ENCODE results near the gene UPK3A. TPM values are rescaled to one million over a fixed set of nuclear protein-coding genes. Genes with fewer than 3 reads are reported as not detected.

The UPK3A gene
- total RNA-seq, 1 experiment from 2014 or later: 2.0 TPM

DNA sequence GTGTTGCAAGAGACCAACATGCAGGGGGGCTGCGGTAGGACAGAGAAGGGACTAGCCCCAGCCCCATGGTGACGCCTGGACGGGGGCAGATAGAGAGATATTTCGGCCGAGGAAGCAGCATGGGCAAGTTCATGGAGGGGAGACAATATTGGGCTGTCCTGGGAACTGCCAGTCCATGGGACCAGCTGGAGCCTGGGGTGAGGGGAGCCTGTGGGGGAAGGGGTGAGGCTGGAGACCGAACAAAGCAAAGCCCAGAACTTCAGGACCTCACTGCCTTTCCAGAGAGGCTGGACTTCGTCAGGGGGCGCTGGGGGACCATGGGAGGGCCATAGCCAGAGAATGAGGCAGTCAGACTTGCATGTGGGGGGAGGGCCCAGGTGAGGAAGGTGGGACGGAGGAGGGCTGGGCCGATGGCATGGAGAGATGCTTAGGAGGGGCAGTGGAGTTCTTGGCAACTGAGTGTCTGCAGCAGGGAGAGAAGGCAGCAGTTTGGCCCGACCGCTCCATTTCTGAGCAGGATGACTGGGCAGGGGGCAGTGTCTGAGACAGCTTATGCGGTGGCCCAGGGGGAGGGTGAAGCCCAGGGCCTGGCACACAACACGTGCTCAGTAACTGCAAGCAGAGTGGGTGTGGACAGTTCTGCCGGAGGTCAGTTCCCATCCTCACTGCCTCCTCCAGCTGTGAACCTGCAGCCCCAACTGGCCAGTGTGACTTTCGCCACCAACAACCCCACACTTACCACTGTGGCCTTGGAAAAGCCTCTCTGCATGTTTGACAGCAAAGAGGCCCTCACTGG, 712 bp downstream of the UPK3A start:
- CTCF ChIA-PET: no interaction called here
- intact Hi-C loops (cut with micrococcal nuclease; ENCODE audit: unreplicated experiment): no loop called here

DNA sequence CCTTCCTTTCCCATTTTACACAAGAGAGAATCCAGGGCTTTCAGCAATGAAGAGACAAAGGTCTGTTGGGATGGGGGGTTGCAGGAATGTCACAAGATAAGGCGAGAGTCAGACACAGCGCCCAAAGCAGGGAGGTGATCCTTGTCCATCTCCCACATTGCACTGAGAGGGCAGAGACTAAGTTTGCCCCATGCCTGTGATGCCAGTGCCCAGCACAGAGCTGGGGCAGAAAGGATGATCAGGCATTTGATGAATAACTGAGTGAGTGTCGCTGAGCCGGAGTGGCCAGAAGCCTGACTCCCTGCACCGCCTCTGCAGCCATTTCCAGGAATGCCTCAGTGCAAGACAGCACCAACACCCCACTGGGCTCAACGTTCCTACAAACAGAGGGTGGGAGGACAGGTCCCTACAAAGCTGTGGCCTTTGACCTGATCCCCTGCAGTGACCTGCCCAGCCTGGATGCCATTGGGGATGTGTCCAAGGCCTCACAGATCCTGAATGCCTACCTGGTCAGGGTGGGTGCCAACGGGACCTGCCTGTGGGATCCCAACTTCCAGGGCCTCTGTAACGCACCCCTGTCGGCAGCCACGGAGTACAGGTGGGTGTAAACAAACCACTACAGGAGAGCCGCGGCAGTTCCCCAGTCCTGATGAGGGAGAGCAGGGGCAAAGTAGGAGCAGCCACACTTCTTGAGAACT, 2.3 kb downstream of the UPK3A start:
- H3K36me3 ChIP-seq (ENCODE audit: control insufficient read depth, insufficient read depth, low read length): no peaks in the 10 kb centered on the region
- TF ChIP-seq, protein P1, sequence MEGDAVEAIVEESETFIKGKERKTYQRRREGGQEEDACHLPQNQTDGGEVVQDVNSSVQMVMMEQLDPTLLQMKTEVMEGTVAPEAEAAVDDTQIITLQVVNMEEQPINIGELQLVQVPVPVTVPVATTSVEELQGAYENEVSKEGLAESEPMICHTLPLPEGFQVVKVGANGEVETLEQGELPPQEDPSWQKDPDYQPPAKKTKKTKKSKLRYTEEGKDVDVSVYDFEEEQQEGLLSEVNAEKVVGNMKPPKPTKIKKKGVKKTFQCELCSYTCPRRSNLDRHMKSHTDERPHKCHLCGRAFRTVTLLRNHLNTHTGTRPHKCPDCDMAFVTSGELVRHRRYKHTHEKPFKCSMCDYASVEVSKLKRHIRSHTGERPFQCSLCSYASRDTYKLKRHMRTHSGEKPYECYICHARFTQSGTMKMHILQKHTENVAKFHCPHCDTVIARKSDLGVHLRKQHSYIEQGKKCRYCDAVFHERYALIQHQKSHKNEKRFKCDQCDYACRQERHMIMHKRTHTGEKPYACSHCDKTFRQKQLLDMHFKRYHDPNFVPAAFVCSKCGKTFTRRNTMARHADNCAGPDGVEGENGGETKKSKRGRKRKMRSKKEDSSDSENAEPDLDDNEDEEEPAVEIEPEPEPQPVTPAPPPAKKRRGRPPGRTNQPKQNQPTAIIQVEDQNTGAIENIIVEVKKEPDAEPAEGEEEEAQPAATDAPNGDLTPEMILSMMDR (IDR thresholded peaks at IDR 0.05; ENCODE audit: insufficient read depth in 1 of 2, low read depth in 1 of 2, low read length in 1 of 2, severe bottlenecking in 1 of 2, unreplicated experiment in 1 of 2): no peak
- Mint-ChIP-seq H3K4me1 (ENCODE audit: low read depth, unreplicated experiment) (peaks cover 21% of the 10 kb centered on the region), H3K36me3 (ENCODE audit: insufficient read depth, unreplicated experiment) (no peaks in the 10 kb centered on the region), H3K9me3 (ENCODE audit: unreplicated experiment) (no peaks in the 10 kb centered on the region), H3K27ac (ENCODE audit: unreplicated experiment) (peak overlapping the region; percentile 77), H3K27me3 (ENCODE audit: insufficient read depth, unreplicated experiment) (no peaks in the 10 kb centered on the region), H3K4me3 (ENCODE audit: unreplicated experiment) (peak overlapping the region; percentile 13)
- no peaks in the 10 kb centered on the region for H3K9me3 ChIP-seq
- no peak overlapping the region for H3K4me3 ChIP-seq (ENCODE audit: low read depth, low read length)
- peaks cover 53% of the 10 kb centered on the region for H3K4me1 ChIP-seq
- H3K27me3 ChIP-seq (replicated peaks; ENCODE audit: control insufficient read depth, insufficient read depth, low read length): no peaks in the 10 kb centered on the region
- ChIA-PET CTCF (interaction anchor here (1.2 kb wide), 1 partner anchor 42 kb away, joined by 3 read pairs; no protein-coding TSS in a partner anchor), POLR2A (no interaction called here)
- intact Hi-C loops (cut with micrococcal nuclease; ENCODE audit: unreplicated experiment): no loop called here
- DNase-seq: peak; percentile 47 to 67
- no TSS peak for BruUV-seq (replicated peaks)

More for the DNA sequence above, 712 bp downstream of the UPK3A start:
- Mint-ChIP-seq H3K4me3 (ENCODE audit: unreplicated experiment) (no peak overlapping the region), H3K27me3 (ENCODE audit: insufficient read depth, unreplicated experiment) (no peaks in the 10 kb centered on the region), H3K27ac (ENCODE audit: unreplicated experiment) (peak overlapping the region; percentile 77), H3K4me1 (ENCODE audit: low read depth, unreplicated experiment) (peaks cover 35% of the 10 kb centered on the region), H3K9me3 (ENCODE audit: unreplicated experiment) (no peaks in the 10 kb centered on the region), H3K36me3 (ENCODE audit: insufficient read depth, unreplicated experiment) (no peaks in the 10 kb centered on the region)
- Histone ChIP-seq H3K4me3 (ENCODE audit: low read depth, low read length) (no peak overlapping the region), H3K4me1 (peaks cover 66% of the 10 kb centered on the region), H3K36me3 (ENCODE audit: control insufficient read depth, insufficient read depth, low read length) (no peaks in the 10 kb centered on the region), H3K27me3 (replicated peaks; ENCODE audit: control insufficient read depth, insufficient read depth, low read length) (no peaks in the 10 kb centered on the region), H3K9me3 (no peaks in the 10 kb centered on the region)
- BruUV-seq (replicated peaks): no TSS peak
- POLR2A ChIA-PET: no interaction called here
- TF ChIP-seq, protein P1 (IDR thresholded peaks at IDR 0.05; ENCODE audit: insufficient read depth in 1 of 2, low read depth in 1 of 2, low read length in 1 of 2, severe bottlenecking in 1 of 2, unreplicated experiment in 1 of 2): peak in 1 of 2 experiments; percentile 25
- peak; percentile 55 to 58 for DNase-seq

DNA sequence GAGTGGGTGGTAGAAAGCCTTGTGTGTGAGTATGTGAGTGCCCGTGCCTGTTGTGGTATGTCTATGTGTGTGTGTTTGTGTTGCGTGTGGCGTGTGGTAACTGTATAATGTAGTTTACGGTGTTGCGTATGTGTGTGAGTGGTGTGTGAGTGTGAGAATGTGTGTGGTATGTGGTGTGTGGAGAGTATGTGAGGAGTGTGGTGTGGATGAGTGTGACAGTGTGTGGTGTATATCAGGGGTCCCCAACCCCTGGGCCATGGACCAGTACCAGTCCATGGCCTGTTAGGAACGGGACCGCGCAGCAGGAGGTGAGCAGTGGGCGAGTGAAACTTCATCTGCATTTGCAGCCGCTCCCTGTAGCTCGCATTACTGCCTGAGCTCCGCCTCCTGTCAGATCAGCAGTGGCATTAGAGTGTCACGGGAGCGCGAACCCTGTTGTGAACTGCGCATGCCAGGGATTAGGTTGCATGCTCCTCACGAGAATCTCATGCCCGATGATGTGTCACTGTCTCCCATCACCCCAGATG, 5.7 kb downstream of the UPK3A start:
- Histone ChIP-seq H3K27me3 (replicated peaks; ENCODE audit: control insufficient read depth, insufficient read depth, low read length) (no peaks in the 10 kb centered on the region), H3K36me3 (ENCODE audit: control insufficient read depth, insufficient read depth, low read length) (no peaks in the 10 kb centered on the region), H3K4me3 (ENCODE audit: low read depth, low read length) (no peak overlapping the region), H3K9me3 (no peaks in the 10 kb centered on the region), H3K4me1 (peaks cover 38% of the 10 kb centered on the region)
- TF ChIP-seq, protein P1 (IDR thresholded peaks at IDR 0.05; ENCODE audit: insufficient read depth in 1 of 2, low read depth in 1 of 2, low read length in 1 of 2, severe bottlenecking in 1 of 2, unreplicated experiment in 1 of 2): no peak
- DNase-seq: no peak
- no TSS peak for BruUV-seq (replicated peaks)
- intact Hi-C loops (cut with micrococcal nuclease; ENCODE audit: unreplicated experiment): no loop called here
- Mint-ChIP-seq H3K27ac (ENCODE audit: unreplicated experiment) (no peak overlapping the region), H3K27me3 (ENCODE audit: insufficient read depth, unreplicated experiment) (no peaks in the 10 kb centered on the region), H3K4me3 (ENCODE audit: unreplicated experiment) (no peak overlapping the region), H3K9me3 (ENCODE audit: unreplicated experiment) (no peaks in the 10 kb centered on the region), H3K4me1 (ENCODE audit: low read depth, unreplicated experiment) (peaks cover 12% of the 10 kb centered on the region), H3K36me3 (ENCODE audit: insufficient read depth, unreplicated experiment) (no peaks in the 10 kb centered on the region)
- CTCF ChIA-PET: no interaction called here
- POLR2A ChIA-PET: no interaction called here

Measured in Caco-2 (cell line).